ENCODE data around the gene SCTR.

Gene SCTR

GRCh38 chr2:119472749-119473148 lies 51.5 kb downstream of the SCTR start:
- no peak for DNase-seq

GRCh38 chr2:119469661-119470297 lies 54.5 kb downstream of the SCTR start:
- DNase-seq, result peak; percentile 34 to 61

GRCh38 chr2:119469131-119469530 lies 55.2 kb downstream of the SCTR start:
- no peak for DNase-seq

- DNase-seq, result no peak
Observed at GRCh38 chr2:119468154-119468955, 55.9 kb downstream of the SCTR start.

GRCh38 chr2:119466373-119466772 lies 57.9 kb downstream of the SCTR start:
- DNase-seq, result no peak

GRCh38 chr2:119465687-119466086 lies 58.6 kb downstream of the SCTR start:
- DNase-seq, result no peak

GRCh38 chr2:119464981-119465380 lies 59.3 kb downstream of the SCTR start:
- DNase-seq, result no peak

GRCh38 chr2:119463990-119464389 lies 60.3 kb downstream of the SCTR start:
- DNase-seq, result no peak

GRCh38 chr2:119463136-119463535 lies 61.1 kb downstream of the SCTR start:
- no peak for DNase-seq

- DNase-seq, result no peak
Observed at GRCh38 chr2:119462574-119462973, 61.7 kb downstream of the SCTR start.

GRCh38 chr2:119461811-119462210 lies 62.5 kb downstream of the SCTR start:
- no peak for DNase-seq

GRCh38 chr2:119460076-119460475 lies 64.2 kb downstream of the SCTR start:
- DNase-seq, result no peak

GRCh38 chr2:119455066-119455718 lies 69.1 kb downstream of the SCTR start:
- no peak for DNase-seq

GRCh38 chr2:119453972-119454593 lies 70.2 kb downstream of the SCTR start:
- no peak for DNase-seq

- no peak for DNase-seq
Observed at GRCh38 chr2:119451336-119452050, 72.8 kb downstream of the SCTR start.

GRCh38 chr2:119449521-119449920 lies 74.8 kb downstream of the SCTR start:
- DNase-seq, result peak; percentile 53 to 83

- DNase-seq, result no peak
Observed at GRCh38 chr2:119448427-119449141, 75.7 kb downstream of the SCTR start.

GRCh38 chr2:119446037-119446436 lies 78.2 kb downstream of the SCTR start:
- no peak for DNase-seq

GRCh38 chr2:119442850-119443249 lies 81.4 kb downstream of the SCTR start:
- DNase-seq, result no peak

- DNase-seq, result no peak
Observed at GRCh38 chr2:119442226-119442619, 82.1 kb downstream of the SCTR start.

GRCh38 chr2:119441376-119442225 lies 82.7 kb downstream of the SCTR start:
- DNase-seq, result no peak

All from NCI-H2081 (cell line).